Esophagus muscularis mucosa (tissue), 4 donors: ENCODE results near the gene RAPGEF1.

ENCODE experiments used
- EP300 ChIP-seq: sonication (generic); formaldehyde crosslinking; IDR thresholded peaks from one replicate; pipeline ENCODE4 v1.6.1; 2017; ENCODE audit warnings: antibody characterized with exemption
- POLR2A ChIP-seq: fragments of 450-650 bp; IDR thresholded peaks from one replicate; pipeline ENCODE4 v1.6.1; 2017; ENCODE audit warnings: antibody characterized with exemption, moderate library complexity, mild to moderate bottlenecking, low read depth
- POLR2AphosphoS5 ChIP-seq, 2 donors: sonication (generic); formaldehyde crosslinking; IDR thresholded peaks; one replicate each; pipeline ENCODE4 v1.6.1; 2017; ENCODE audit warnings: antibody characterized with exemption in 2 of 2
- TF ChIP-seq, protein P1 (sequence below), 3 experiments: fragments of 200-600 bp in 2 of 3; fragments of 450-650 bp in 1 of 3; sonication (generic) in 2 of 3; IDR thresholded peaks; one replicate each; pipeline ENCODE4 v1.5.1; 2017 to 2019; ENCODE audit warnings: antibody characterized with exemption in 3 of 3, mild to moderate bottlenecking in 2 of 3, moderate library complexity in 1 of 3

DNA sequence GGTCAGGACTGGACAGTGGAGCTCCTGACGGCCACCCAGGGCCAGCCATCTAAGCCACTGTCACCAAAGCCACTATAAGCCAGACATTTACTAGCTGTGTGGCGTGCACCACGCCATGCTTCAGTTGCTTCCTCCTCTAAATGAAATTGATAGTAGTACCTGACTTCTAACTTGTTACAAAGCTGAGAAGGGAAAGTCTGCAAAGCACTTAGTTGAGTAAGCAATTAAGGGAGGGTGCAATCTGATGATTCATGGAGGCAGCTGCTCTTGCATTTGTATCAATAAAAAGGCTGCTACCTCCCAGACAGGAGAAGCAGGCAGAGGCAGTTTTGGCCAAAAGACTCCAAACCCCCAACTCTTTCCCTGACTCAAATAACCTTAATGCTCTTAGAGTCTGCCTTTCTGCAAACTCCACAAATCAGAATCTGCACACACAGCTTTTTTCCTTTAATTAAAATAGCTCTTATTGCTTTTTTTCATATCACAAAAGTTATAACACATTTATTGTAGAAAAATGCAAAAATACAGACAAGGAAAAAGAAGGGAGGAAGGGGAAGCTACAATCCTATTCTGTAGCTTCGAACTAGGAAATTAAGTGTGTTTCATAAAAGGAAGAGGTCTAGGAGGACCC, 19.3 kb upstream of the RAPGEF1 start:
- TF ChIP-seq, protein P1, sequence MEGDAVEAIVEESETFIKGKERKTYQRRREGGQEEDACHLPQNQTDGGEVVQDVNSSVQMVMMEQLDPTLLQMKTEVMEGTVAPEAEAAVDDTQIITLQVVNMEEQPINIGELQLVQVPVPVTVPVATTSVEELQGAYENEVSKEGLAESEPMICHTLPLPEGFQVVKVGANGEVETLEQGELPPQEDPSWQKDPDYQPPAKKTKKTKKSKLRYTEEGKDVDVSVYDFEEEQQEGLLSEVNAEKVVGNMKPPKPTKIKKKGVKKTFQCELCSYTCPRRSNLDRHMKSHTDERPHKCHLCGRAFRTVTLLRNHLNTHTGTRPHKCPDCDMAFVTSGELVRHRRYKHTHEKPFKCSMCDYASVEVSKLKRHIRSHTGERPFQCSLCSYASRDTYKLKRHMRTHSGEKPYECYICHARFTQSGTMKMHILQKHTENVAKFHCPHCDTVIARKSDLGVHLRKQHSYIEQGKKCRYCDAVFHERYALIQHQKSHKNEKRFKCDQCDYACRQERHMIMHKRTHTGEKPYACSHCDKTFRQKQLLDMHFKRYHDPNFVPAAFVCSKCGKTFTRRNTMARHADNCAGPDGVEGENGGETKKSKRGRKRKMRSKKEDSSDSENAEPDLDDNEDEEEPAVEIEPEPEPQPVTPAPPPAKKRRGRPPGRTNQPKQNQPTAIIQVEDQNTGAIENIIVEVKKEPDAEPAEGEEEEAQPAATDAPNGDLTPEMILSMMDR (IDR thresholded peaks at IDR 0.05), result no peak
- TF ChIP-seq POLR2A, result no peak
- TF ChIP-seq EP300, result no peak
- no peak for TF ChIP-seq POLR2AphosphoS5 (IDR thresholded peaks at IDR 0.05)
